Daoy (cell line): ENCODE measurements around the gene LARP4. TPM values are rescaled to one million over a fixed set of nuclear protein-coding genes. Genes with fewer than 3 reads are reported as not detected.
"Not testable (repeated sequence)": the region's sequence is repeated elsewhere in the genome, so short reads cannot be mapped to it uniquely, and the experiment has no call there.

Experiments
- DNase-seq: peaks from one replicate; pipeline ENCODE4 v3.0.0-alpha.2; 2015; ENCODE audit warnings: low read depth
- total RNA-seq: library from RNA; depleted of rRNA; stranded (reverse); fragments of >200 nt; shearing (Covaris generic); gene quantifications from 2 replicates; pipeline ENCODE4 v1.2.3, GENCODE V29; 2014; rRNA removed

Gene LARP4
- total RNA-seq, result 22.9 and 33.8 TPM in 2 replicates

DNA sequence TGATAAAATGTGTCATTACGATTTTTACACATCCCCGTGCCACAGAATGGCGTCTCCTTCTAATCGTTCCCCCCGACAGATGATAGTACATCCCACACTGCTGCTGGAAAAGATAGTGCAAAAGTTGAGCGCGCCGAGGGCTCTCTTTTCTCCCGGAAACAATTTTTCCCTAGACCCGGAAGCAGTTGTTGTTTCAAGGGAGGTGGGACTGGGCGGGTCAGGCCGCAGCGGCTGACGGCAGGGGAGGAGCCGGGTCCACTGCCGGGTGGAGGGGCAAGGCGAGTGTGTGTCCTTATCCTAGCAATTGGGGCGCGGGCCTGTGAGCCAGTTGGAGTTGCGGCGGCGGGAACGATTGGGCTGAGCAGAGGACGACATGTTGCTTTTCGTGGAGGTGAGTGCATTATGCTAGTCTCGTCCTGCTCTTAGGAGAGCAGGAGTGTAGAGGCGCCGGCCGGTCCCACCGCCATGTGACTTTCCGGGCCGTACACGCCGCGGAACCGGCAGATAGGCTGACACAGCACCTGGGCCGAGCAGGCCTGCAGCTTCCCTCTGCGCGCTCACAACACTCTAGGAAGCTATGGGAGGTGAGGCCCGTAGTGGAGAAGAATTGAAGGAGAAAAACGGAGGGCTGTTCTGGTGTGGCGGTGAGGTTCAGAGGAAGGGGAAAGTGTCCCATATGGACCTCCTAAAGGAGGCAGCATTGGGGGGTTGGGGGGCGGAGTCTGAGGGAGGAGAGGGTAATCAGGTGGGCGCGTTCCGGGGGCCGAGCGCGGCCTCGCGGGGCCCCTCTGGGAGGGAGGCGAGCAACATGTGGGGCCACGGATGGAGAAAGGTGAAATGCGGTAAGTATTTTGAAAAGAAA lies at the start of gene LARP4:
LARP4 (plus strand) TSS at position 248 of the 862 bp plus-strand sequence; CDS start at position 374, 126 bp downstream.
- DNase-seq, result peak; percentile 97

DNA sequence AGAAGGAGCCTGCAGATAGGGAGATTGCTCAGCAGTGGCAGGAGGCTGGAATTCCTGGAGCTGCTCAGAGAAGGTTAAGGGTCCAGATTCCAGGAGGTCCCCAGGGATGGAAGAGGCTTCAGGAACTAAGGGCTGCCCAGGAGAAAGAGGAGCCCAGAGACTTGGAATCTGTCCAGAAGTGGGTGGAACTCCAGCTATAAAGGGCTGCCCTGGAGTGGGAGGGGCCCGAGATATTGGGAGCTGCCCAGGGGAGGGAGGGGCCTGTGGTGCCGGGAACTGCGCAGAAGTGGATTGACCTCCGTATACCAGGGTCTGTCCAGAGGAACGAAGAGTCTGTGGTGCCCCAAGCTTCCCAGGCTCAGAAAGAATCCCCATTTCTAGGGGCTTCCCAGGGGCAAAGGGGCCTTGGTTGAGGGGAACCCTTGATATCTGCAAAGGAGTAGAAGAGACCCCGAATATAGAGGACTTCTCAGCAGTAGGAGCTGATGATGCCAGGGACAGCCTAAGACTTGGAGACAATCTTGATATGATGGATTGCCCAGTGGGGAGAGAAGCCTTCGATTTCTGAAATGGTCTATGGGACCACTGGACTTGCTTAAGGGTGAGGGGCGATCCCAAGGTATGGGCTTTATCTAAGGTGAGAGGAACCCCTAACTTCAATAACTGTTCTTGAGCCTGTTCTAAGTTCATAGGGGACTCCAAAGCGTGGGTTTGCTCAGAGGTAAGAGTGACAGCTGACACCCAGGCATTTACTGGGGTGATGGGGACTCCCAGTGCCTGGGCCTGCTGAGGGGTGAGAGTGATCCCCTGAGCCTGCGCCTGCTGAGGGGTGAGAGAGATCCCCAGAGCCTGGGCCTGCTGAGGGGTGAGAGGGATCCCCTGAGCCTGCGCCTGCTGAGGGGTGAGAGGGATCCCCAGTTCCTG lies 49.3 kb upstream of the LARP4 start:
- DNase-seq, result no peak

DNA sequence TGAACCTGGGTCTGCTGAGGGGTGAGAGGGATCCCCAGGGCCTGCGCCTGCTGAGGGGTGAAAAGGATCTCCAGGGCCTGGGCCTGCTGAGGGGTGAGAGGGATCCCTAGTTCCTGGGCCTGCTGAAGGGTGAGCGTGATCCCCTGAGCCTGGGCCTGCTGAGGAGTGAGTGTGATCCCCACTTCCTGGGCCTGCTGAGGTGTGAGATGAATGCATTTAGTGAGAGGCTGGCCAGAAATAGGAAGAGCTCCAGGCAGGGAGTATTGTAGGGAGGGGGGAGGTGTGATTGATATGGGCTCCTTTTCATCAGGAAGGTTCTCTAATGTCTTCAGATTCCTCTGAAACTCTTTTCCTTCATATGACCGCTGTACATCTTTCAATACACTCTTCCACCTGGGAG lies 47.3 kb upstream of the LARP4 start:
- DNase-seq, result no peak

DNA sequence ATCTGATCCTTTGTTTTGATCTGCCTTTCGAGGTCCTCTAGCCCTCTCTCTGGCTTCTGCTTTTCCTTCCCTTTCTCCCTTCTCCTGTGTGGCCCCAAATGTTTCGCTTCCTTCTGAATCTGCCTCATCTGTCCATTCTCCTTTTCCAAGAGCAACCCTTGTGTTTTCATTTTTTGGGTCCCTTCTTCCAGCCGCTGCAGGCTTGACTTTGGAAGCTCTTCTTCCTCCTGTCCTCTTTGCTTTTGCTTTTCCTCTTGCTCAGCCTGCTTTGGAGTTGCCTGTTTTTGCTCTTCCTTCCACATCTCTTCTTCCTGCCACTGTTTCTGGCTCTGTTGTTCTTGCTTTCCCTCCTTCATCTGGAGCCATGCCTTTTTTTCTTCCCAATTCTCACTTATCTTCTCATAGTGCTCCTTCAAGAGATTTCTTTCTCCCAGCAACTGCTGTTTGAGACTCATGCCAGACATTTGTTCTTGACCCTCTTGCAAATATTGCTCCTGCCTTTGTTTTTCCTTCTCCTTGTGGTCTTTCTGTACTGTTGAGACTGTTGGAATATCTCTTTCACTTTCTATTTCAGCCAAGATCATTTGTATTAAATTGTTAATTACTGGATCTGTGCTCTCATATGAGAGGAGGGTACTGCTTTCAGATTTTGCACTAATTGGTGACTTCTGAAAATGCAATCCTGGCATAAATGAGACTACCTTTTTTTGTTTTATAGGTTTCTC lies 46.7 kb upstream of the LARP4 start:
- DNase-seq, result no peak

DNA sequence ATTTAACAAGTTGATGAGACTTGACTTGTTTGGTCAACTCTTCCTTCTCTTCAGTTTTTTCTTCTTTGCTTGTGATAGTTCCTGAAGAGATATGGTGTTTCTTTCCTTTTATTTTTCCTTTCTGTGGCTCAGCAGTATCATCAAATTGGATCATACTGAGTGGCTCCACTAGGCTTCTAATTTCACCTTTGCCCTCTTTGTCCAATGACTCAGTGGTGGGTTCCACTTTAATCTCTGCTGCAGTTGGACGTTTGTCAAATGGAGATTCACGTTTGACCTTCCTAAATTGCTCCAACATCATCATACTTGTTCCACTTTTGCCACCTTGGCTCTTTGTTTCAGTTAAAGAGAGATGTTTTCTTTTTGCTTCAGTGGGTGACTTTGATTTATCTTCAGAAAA lies 45.8 kb upstream of the LARP4 start:
- peak; percentile 16 for DNase-seq

DNA sequence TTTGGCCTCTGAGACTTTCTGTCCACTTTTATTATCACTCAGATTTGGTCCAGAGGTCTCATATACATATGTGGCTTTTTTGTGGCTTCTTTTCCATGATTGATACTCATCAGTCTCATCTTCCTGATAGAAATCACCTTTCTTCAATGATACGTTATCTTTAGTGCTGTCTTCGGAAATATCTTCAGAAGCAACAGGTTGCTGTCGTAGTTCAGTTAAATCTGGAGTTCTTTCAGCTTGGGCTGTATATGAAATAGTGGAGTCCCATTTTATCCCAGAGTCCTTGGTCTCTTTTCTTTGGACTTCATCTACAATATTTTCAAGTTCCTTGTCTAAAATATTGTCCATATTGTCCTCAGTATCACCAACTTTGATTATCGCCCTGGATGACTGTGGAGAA lies 45.3 kb upstream of the LARP4 start:
- no peak for DNase-seq

DNA sequence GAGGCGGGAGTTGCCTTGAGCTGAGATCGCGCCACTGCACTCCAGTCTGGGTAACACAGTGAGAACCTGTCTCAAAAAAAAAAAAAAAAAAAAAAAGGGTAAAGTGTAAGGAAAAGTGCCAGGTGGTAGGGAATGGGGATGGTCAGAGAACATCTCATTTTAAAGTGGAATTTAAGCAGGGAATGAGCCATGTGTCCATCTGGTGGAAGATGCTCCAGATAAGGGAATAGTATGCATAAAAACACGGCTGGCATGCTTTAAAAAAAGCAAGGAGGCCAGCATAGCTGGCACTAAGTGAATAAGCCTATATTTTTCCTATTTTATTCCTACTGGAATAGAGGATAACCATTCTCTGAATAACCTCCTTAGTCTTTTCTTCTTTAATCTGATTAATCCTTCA lies 38.0 kb upstream of the LARP4 start:
- DNase-seq, result no peak

DNA sequence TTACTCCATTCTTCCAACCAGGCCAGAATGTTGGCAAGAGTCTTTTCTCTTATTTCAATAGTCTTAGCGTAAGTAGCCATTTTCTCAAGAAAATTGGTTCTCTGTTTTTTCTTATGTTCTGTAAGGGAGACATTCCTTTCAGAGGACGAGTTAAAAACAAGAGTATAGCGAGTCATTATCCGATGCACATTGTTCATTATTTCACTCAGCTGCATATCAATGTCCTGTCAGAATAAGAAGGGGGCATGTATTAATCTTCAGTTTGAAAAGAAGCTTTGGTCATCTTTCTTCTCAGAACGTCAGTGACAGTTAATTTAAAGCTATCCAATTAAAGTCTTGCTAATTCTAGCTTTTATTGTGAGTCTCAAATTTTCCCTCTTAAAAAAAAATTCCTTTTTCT lies 37.5 kb upstream of the LARP4 start:
- DNase-seq, result no peak

DNA sequence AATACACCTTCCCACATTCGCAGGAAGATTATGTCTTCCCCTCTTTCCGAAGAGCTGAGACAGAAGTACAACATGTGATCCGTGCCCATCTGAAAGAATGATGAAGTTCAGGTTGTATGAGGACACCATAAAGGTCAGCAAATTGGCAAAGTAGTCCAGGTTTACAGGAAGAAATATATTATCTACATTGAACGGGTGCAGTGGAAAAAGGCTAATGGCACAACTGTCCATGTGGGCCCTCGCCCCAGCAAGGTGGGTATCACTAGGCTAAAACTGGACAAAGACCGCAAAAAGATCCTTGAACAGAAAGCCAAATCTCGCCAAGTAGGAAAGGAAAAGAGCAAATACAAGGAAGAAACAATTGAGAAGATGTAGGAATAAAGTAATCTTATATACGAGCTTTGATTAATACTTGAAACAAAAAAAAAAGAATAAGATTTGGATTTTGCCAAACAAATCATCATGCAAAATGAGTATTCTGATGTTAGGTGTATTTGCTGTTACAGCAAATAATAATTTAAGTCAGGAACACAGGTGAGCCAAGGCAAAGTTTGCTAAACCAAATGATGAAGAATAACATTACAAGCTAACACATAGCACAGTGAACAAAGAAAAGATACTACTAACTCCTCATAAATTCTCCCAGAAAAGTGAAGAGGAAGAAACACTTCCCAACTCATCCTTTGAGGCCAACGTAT lies 34.8 kb upstream of the LARP4 start:
- DNase-seq, result no peak

DNA sequence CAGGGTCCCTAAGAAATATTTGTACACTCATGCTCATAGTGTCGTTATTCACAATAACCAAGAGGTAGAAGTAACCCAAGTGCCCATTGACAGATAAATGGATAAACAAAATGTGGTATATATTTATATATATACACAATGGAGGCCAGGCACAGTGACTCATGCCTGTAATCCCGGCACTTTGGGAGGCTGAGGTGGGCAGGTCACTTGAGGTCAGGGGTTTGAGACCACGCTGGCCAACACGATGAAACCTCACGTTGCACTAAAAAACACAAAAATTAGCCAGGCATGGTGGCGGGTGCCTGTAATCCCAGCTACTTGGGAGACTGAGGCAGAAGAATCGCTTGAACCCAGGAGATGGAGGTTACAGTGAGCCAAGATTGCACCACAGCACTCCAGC lies 30.0 kb upstream of the LARP4 start:
- not testable (repeated sequence) for DNase-seq

DNA sequence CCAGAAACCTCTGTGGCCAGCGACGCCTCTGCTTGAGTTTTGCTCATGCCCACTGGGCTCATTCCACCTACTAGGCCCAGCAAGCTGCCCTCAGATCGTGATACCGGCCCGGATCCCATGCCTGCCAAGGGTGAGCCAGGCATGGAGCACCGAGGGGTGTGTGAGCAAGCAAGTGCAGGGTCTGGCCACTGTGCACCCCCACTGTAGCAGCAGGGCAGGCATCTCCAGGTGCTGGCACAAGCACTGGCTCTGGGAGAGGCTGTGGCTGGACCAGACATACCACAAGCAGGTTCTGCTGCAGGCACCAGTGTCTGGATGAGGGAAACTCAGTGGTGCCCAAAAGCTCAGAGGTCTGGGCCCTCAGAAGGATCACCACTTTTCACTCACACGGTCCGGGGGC lies 24.9 kb upstream of the LARP4 start:
- no peak for DNase-seq

DNA sequence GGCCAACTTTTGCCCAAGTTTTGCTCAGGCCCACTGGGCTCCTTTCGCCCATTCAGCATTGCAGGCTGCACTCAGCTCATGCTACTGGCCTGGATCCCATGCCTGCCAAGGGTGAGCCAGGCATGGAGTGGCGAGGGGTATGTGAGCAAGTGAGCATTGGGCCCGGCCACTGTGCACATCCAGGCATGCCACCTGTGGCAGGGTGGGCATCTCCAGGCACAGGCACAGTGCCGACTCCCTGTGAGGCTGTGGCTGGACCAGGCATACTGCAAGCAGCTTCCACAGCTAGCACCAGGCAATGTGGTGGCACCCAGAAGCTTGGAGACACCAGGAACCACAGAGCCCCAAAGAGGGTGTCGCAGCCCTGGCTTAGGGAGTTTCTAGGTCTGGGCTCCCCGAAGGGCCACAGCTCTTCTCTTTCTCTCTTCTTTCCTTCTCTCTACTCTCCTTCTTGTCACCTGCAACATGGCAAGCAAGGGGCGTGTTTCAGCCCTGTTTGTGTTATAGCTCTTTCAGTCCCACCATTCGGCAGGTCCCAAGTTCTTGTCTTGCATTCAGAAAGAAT lies 19.8 kb upstream of the LARP4 start:
- no peak for DNase-seq

DNA sequence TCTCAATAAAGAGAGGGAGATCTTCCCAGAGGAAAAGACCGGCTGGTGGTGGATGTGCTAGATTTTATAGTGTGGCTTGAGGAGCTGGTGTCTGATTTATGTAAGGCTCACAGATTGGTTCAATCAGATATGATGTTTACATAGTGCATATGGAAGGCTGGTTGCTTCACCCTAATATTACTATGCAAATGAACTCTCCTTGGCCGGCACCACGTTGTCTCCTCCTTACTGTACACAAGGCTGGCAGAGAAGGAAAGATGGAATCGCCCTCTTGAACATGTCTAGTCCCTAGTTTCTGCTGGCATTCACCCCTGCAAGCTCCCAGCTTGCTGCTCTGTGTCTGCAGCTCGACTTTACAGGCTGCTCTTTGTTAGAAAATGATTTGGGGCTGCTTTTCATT lies 13.2 kb upstream of the LARP4 start:
- DNase-seq, result no peak

DNA sequence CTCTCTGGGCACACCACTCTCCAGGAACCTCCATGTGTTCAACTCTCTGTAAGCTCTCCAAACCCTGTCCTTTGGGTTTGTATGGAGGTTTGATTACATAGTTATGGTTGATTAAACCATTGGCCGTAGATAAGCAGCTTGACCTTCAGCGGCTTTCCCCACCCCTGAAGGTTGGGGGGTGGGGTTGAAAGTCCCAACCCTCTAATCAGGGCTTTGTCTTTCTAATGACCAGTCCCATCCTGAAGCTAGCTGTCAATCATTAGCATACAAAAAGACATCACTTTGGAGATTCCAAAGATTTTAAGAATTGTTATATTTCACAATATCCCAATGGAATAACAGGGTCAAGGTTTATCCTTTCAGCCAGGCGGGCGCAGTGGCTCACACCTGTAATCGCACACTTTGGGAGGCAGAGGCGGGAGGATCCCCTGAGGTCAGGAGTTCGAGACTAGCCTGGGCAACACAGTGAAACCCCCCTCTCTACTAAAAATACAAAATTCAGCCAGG lies 12.7 kb upstream of the LARP4 start:
- no peak for DNase-seq

DNA sequence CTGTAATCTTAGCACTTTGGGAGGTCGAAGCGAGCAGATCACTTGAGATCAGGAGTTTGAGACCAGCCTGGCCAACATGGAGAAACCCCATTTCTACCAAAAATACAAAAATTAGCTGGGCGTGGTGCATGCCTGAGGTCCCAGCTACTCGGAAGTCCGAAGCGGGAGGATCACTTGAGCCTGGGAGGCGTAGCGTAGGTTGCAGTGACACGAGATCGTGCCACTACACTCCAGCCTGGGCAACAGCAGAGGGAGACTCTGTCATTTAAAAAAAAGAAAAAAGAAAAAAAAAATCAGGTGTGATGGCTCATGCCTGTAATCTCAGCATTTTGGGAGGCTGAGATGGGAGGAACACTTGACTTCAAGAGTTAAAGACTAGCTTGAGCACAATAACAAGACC lies 11.9 kb upstream of the LARP4 start:
- not testable (repeated sequence) for DNase-seq

DNA sequence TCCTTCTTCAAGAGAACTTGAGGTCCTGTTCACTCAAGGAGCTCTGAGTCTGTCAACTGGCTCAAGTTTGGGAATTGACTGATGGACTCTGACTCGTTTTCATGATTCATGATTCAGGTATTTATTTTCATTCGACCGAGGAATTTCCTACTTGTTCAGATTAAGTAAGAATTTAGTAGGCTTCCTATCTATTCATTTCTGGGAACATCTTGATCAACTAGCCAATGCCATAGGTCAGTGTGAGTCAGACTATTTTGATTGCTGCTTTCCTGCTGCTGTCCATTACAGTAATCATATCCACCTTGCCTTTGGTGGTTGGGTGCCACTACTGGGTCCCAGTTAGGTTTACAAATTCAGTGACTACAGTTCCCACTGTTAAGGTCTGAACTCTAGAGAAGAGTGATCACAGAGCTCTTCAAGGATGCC lies 10.4 kb upstream of the LARP4 start:
- DNase-seq, result peak; percentile 58

DNA sequence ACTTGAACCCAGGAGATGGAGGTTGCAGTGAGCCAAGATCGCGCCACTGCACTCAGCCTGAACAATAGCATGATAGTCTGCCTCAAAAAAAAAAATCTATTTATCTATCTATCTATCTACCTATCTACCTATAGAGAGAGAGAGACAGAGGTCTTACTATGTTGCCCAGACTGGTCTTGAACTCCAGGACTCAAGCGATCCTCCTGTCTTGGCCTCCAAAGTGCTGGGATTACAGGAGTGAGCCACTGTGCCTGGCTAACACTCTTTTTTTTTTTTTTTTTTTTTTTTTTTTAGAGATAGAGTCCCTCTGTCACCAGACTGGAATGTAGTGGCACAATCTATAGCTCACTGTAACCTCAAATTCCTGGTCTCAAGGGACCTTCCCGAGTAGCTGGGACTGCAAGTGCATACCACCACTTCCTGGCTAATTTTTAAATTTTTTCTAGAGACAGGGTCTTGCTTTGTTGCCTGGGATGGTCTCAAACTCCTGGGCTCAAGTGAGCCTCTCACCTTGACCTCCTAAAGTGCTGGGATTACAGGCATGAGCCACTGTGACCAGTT lies 6.1 kb upstream of the LARP4 start:
- DNase-seq, result peak; percentile 33

DNA sequence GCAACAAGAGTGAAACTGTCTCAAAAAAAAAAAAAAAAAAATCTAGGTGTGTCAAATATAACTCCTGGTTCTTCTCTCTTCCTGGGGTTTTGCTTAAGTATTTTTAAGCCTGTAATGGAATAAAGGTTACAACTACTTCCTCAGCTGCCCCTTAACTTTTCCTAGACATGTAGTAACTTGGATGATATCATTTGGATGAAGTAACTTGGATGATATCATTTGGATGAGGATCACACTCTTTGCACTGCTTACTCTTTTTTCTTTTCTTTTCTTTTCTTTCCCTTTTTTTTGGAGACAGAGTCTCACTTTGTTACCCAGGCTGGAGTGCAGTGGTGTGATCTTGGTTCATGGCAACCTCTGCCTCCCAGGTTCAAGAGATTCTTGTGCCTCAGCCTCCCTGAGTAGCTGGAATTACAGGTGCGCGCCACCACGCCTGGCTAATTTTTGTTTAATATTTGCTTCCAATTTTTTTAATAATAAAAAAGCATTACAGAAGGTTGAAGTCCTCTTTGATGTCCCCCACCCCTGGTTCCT lies 3.5 kb upstream of the LARP4 start:
- no peak for DNase-seq

DNA sequence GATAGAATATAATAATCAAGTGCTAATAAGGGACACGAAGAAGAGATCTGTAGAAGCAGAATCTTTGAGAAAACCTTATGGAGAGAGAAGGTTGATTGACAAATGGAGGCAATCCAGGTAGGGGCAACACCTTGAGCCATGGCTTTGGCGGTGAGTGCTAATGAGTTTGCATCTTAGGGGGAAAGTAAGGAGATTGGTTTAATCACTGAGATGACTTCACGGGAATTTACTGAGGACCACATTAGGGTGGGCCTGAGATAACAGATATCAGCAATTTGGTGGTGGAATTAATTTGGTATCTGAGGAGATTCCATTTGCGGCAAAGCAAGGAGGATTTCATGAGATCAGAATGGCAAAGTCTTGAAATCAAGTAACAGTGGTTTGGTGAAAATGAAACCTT lies 1.8 kb upstream of the LARP4 start:
- no peak for DNase-seq

DNA sequence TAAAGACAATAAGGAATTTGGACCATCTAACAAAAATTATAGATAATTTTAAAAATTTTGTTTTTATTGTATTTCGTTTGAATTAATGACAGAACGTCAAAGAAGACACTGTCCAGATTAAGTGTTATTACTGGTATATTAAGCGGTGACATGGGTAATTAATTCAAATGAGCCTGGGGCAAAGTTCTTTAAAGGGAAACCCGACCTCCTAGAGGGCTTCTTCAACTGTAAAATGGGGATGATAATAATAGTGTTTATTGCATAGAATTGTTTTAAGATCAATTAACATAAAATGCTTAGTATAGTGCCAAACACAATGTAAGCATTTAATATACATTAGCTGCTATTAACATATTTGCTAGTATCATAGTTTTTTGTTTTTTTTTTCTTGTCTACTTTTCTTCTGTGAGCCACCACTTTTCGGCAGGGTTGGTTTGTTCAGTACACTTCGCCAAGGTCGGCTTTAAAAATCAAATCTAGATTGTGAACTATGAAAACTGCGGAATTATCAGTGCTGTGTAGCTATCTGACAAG lies 514 bp upstream of the LARP4 start:
- no peak for DNase-seq
